ENCODE measurements around the gene HIVEP3. TPM values are rescaled to one million over a fixed set of nuclear protein-coding genes. Genes with fewer than 3 reads are reported as not detected.

The HIVEP3 gene
- total RNA-seq, 2 donors from 2014 or later: 3.4 to 4.0 TPM

DNA sequence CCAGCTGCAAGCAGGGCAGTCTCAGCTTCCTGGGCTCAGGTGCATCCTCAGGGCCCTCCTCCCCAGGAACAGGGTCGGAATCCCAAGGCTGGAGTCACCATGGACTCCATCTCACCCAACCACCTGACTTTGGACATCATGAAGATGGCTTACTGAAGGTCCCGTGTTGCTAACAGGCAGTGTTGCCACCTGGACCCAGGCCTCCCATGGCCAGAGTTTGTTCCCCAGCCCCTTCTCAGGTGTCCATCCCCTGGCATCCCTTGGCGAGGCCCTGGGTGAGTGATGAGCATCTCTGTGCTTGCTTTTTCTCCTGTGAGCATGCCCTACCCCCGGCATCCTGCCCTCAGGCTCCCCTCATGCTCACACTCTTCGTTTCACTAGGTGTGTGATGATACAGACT lies 332.5 kb downstream of the HIVEP3 start:
- no peaks in the 10 kb centered on the region for H3K27me3 ChIP-seq
- TF ChIP-seq POLR2A (IDR thresholded peaks at IDR 0.05): no peak
- TF ChIP-seq, protein P1, sequence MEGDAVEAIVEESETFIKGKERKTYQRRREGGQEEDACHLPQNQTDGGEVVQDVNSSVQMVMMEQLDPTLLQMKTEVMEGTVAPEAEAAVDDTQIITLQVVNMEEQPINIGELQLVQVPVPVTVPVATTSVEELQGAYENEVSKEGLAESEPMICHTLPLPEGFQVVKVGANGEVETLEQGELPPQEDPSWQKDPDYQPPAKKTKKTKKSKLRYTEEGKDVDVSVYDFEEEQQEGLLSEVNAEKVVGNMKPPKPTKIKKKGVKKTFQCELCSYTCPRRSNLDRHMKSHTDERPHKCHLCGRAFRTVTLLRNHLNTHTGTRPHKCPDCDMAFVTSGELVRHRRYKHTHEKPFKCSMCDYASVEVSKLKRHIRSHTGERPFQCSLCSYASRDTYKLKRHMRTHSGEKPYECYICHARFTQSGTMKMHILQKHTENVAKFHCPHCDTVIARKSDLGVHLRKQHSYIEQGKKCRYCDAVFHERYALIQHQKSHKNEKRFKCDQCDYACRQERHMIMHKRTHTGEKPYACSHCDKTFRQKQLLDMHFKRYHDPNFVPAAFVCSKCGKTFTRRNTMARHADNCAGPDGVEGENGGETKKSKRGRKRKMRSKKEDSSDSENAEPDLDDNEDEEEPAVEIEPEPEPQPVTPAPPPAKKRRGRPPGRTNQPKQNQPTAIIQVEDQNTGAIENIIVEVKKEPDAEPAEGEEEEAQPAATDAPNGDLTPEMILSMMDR (IDR thresholded peaks at IDR 0.05): no peak
- intact Hi-C loops (cut with DNase I): no loop called here
- DNase-seq (no peak), ATAC-seq (no peak)
- 92 to 94% methylated on average over 4 to 5 of the region's 5 CpGs for WGBS, 2 donors
- H3K4me3 ChIP-seq: no peak overlapping the region
- H3K36me3 ChIP-seq (replicated peaks in 1 of 2; ENCODE audit: insufficient read depth in 1 of 2, low read depth in 2 of 2): no peaks in the 10 kb centered on the region
- H3K27ac ChIP-seq: no peak overlapping the region
- no peaks in the 10 kb centered on the region for H3K4me1 ChIP-seq
- no peaks in the 10 kb centered on the region for H3K9me3 ChIP-seq

DNA sequence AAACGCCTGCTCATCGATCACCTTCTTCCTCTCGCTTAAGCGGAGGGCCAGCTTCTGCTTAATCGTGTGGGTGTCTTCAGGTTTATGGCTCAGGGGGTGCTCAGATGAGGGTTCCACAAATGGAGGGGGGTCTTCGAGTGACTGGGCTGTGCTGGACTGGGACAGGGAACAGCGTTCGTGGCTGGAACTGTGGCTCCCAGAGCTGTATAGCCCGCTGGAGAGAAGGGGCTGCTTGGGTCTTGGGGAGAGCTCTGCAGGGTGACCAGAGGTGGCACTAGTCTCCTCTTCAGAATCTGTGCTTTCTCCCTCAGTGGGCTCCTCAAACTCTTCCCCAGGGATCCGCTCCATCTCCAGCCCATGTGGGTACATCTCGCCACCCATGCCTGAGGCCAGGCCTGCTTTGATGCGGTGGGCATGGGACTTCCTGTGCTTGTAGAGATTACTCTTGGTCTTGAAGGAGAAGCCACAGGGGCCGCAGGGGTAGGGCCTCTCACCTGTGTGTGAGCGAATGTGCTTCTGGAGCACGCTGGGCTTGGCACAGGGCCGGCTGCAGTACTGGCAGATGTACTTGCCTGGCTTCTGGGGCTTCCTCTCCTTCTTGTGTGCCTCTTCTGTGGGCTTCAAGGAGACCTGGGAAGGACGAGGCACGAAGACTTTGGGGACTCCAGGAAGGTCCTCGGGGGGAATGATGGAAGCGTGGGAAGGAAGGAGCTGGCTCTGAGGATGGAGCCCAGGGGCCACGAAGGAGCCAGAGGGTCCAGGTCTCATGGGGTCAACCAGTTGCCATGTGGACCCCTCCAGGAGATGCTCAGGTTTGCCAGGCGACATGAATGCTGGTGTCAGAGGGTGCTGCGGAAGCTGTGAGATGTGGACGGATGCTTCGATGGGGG lies 334.8 kb downstream of the HIVEP3 start:
- Histone ChIP-seq H3K36me3 (replicated peaks in 1 of 2; ENCODE audit: insufficient read depth in 1 of 2, low read depth in 2 of 2) (no peaks in the 10 kb centered on the region), H3K4me1 (no peaks in the 10 kb centered on the region), H3K4me3 (no peak overlapping the region), H3K27me3 (no peaks in the 10 kb centered on the region), H3K27ac (no peak overlapping the region), H3K9me3 (no peaks in the 10 kb centered on the region)
- WGBS, 2 donors: 92% methylated on average over 15 to 25 of the region's 25 CpGs
- no peak for DNase-seq
- TF ChIP-seq POLR2A (IDR thresholded peaks at IDR 0.05): no peak
- TF ChIP-seq, protein P1 (IDR thresholded peaks at IDR 0.05): no peak
- no peak for ATAC-seq
- intact Hi-C loops (cut with DNase I): no loop called here

DNA sequence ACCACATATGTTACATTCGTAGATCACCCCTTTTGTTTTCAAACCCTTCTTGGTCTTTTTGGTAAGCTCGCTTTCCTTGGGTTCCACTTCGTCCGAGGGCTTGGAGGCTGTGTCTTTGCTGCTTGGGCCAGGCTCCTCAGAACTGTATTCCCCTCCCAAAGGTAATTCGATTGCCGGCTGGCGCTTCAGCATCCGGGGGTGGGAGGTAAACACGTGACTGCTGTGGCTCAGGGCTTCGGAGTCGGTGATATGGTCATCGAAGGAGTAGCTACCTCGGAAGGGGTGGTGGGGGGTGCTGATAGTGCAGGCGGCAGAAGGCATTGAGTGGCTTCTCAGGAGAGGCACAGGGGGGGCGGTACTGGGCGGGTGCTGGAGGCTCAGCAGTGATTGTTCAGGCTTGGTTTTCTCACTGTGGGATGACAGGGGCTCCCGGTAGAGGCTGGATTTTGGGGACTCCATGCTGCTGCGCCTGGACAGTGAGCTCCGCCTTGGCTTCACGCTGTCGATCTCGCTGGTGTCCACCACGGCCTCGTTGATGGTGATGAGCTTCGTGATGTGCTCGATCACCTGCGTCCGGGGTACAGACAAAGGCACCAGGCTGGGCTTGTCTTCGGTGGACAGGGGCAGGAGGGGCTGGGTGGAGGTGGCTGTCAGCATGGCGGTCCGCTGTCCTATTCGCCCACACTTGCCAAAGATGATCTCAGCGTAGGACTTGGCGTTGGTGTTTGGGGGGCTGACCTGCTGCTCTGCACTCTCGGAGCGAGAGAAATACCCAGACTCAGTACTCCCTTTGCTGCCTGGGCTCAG lies 335.7 kb downstream of the HIVEP3 start:
- TF ChIP-seq, protein P1 (IDR thresholded peaks at IDR 0.05): no peak
- TF ChIP-seq POLR2A (IDR thresholded peaks at IDR 0.05): no peak
- WGBS, 2 donors: 83 to 88% methylated on average over 24 to 35 of the region's 36 CpGs
- ATAC-seq (no peak), DNase-seq (no peak)
- H3K27ac ChIP-seq: no peak overlapping the region
- H3K27me3 ChIP-seq: no peaks in the 10 kb centered on the region
- H3K36me3 ChIP-seq (replicated peaks in 1 of 2; ENCODE audit: insufficient read depth in 1 of 2, low read depth in 2 of 2): no peaks in the 10 kb centered on the region
- H3K4me3 ChIP-seq: no peak overlapping the region
- no peaks in the 10 kb centered on the region for H3K4me1 ChIP-seq
- intact Hi-C loops (cut with DNase I): no loop called here
- H3K9me3 ChIP-seq: no peaks in the 10 kb centered on the region

DNA sequence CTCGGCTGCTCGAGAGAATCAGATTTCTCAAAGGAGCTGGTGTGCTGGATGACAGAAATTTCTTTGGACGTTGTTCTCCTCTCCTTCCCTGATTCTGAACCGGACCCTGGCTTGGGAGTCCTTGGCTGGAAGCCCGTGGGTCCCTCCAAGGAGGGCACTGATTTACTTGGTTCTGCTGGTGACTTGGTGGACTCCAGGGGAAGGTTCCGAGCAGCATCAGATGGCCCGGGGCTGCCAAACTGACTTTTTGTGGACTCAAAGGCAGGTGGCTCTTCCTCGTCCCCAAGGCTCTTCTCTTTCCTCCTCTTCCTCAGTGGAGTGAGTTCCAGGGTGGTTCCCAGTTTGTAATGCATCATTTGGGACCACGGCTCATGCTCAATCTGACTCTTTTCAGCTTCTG lies 336.4 kb downstream of the HIVEP3 start:
- H3K4me3 ChIP-seq: no peak overlapping the region
- ATAC-seq: no peak
- WGBS, 2 donors: 70 to 84% methylated on average over 8 to 9 of the region's 9 CpGs
- no peaks in the 10 kb centered on the region for H3K36me3 ChIP-seq (replicated peaks in 1 of 2; ENCODE audit: insufficient read depth in 1 of 2, low read depth in 2 of 2)
- intact Hi-C loops (cut with DNase I): no loop called here
- no peaks in the 10 kb centered on the region for H3K9me3 ChIP-seq
- H3K27ac ChIP-seq: no peak overlapping the region
- TF ChIP-seq, protein P1 (IDR thresholded peaks at IDR 0.05): no peak
- TF ChIP-seq POLR2A (IDR thresholded peaks at IDR 0.05): no peak
- DNase-seq: no peak
- no peaks in the 10 kb centered on the region for H3K4me1 ChIP-seq
- no peaks in the 10 kb centered on the region for H3K27me3 ChIP-seq

Measured in body of pancreas (tissue), 4 donors.